Esophagus squamous epithelium (tissue), 4 donors: Measurements from ENCODE around the gene ITPR2.

Source experiments
- POLR2A ChIP-seq, 4 donors: fragments of 450-650 bp; IDR thresholded peaks; one replicate each; pipeline ENCODE4 v1.6.1; 2017; ENCODE audit warnings: antibody characterized with exemption in 4 of 4, mild to moderate bottlenecking in 4 of 4, moderate library complexity in 3 of 4
- TF ChIP-seq, protein P1 (sequence below), 6 experiments: fragments of 450-650 bp in 4 of 6; fragments of 200-600 bp in 2 of 6; sonication (generic) in 2 of 6; IDR thresholded peaks; one replicate each; pipeline ENCODE4 v1.5.1; 2016 to 2019; ENCODE audit warnings: antibody characterized with exemption in 6 of 6, mild to moderate bottlenecking in 4 of 6, moderate library complexity in 4 of 6

DNA sequence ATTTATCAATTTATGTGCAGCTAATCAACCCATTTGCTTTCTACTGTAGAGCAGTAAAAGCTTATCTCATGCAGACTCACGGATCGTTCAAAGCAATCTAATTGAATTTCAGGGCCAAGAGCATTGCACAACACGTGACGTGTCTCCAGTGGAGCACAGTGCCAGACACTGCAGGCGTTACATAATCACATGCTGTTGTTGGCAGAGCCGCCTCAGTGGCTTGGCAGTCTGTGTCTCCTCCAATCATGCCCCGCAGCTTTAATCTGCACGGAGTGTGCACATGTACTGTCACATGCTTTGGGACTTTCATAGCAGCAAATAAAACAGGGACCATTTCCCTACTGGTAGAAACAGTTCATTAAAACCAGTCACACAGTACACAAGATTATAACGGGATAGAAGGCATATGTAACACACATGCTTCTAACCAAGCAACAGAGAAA is 309.3 kb downstream of the ITPR2 start:
- TF ChIP-seq, protein P1, sequence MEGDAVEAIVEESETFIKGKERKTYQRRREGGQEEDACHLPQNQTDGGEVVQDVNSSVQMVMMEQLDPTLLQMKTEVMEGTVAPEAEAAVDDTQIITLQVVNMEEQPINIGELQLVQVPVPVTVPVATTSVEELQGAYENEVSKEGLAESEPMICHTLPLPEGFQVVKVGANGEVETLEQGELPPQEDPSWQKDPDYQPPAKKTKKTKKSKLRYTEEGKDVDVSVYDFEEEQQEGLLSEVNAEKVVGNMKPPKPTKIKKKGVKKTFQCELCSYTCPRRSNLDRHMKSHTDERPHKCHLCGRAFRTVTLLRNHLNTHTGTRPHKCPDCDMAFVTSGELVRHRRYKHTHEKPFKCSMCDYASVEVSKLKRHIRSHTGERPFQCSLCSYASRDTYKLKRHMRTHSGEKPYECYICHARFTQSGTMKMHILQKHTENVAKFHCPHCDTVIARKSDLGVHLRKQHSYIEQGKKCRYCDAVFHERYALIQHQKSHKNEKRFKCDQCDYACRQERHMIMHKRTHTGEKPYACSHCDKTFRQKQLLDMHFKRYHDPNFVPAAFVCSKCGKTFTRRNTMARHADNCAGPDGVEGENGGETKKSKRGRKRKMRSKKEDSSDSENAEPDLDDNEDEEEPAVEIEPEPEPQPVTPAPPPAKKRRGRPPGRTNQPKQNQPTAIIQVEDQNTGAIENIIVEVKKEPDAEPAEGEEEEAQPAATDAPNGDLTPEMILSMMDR (IDR thresholded peaks at IDR 0.05) = peak in 2 of 6 experiments; percentile 27 to 31
- no peak for TF ChIP-seq POLR2A (IDR thresholded peaks at IDR 0.05)
